ENCODE data around the gene IFI27L2. TPM values are rescaled to one million over a fixed set of nuclear protein-coding genes. Genes with fewer than 3 reads are reported as not detected.

Gene IFI27L2
- total and polyA plus RNA-seq, 2 donors (not counting 1 experiment from before 2014, with no cell fraction given), result 91.4 to 225 TPM

DNA sequence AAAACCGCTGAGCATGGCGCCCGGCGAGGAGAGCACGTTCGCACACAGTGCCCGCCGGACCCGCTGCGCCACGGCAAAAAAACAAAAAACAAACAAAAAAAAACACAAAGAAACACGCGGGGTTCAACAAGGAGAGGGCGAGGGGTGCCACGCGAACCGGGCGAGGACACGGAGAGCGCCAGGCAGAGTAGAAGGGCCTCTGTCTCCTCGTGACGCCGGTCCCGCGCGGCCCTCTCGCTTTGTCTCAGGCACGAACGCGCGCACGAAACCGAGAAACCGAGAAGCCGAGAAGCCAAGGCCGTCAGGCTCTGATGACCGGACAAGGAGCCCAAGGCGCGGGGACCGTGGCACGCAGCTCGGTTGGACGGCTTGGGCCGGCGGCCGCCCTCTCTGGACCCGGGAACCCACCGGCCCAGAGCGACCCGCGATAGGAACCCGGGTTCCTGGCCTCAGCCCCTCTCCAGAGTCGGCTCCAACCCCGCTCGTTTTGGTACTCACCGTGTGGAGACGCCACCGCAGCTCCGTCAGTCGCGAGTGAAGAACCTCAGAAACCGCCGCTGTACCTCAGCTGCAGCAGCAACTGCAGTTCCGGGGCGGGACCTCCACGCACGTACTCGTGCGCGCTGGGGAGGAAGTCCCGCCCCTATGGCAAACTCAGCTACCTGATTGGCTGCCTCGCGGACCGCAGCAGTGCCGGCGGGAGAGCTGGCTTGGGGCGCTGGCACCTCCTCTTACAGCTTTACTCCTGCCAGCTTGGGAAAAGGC, 48.6 kb downstream of the IFI27L2 start, which contains the start of the genes DDX24 and IFI27L1:
Gene DDX24 (minus strand): TSS at position 582 of the 765 bp plus-strand sequence. CDS start 1,460 bp downstream, outside the sequence.
Gene IFI27L1 (plus strand): TSS at position 690 of the 765 bp plus-strand sequence. CDS start 15,628 bp downstream, outside the sequence.
- H3K9ac ChIP-seq (ENCODE audit: insufficient read depth, low read length), result peak within 1 kb of the TSS; percentile 97
- H3K4me1 ChIP-seq (ENCODE audit: control insufficient read depth, extremely low read depth, insufficient read depth, low read length), result peaks cover 11% of the 10 kb centered on the region
- peak within 1 kb of the TSS; percentile 86 for H3K4me2 ChIP-seq (ENCODE audit: extremely low read depth, insufficient read depth, low read length)
- TF ChIP-seq, protein P1, sequence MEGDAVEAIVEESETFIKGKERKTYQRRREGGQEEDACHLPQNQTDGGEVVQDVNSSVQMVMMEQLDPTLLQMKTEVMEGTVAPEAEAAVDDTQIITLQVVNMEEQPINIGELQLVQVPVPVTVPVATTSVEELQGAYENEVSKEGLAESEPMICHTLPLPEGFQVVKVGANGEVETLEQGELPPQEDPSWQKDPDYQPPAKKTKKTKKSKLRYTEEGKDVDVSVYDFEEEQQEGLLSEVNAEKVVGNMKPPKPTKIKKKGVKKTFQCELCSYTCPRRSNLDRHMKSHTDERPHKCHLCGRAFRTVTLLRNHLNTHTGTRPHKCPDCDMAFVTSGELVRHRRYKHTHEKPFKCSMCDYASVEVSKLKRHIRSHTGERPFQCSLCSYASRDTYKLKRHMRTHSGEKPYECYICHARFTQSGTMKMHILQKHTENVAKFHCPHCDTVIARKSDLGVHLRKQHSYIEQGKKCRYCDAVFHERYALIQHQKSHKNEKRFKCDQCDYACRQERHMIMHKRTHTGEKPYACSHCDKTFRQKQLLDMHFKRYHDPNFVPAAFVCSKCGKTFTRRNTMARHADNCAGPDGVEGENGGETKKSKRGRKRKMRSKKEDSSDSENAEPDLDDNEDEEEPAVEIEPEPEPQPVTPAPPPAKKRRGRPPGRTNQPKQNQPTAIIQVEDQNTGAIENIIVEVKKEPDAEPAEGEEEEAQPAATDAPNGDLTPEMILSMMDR (conservative IDR thresholded peaks at IDR 0.05 in 1 of 2, IDR thresholded peaks at IDR 0.05 in 1 of 2; ENCODE audit: low read depth in 1 of 2, low read length in 2 of 2), result no peak
- no peak for TF ChIP-seq EZH2 (IDR thresholded peaks at IDR 0.05; ENCODE audit: low read length, missing control alignments)
- H3K9me3 ChIP-seq (ENCODE audit: control insufficient read depth, insufficient read depth, low read depth, low read length), result no peaks in the 10 kb centered on the region
- H2AFZ ChIP-seq (ENCODE audit: low read length), result peak within 1 kb of the TSS; percentile 94
- peaks cover 9% of the 10 kb centered on the region for H3K36me3 ChIP-seq (ENCODE audit: control insufficient read depth, insufficient read depth, low read length)
- DNase-seq (ENCODE audit: low read depth in 2 of 2), result peak; percentile 92 to 93
- H3K27ac ChIP-seq (ENCODE audit: insufficient read depth, low read length), result peak within 1 kb of the TSS; percentile 98
- peak within 1 kb of the TSS; percentile 86 to 99 (median 98) for H3K4me3 ChIP-seq (replicated peaks in 1 of 4; ENCODE audit: control extremely low read depth in 1 of 4, insufficient read depth in 1 of 4, low read depth in 3 of 4, low read length in 4 of 4)
- H3K79me2 ChIP-seq (ENCODE audit: control insufficient read depth, insufficient read depth, low read length), result peaks cover 57% of the 10 kb centered on the region
- H3K27me3 ChIP-seq (ENCODE audit: control insufficient read depth, insufficient read depth, low read length), result no peaks in the 10 kb centered on the region
- H4K20me1 ChIP-seq (ENCODE audit: control insufficient read depth, extremely low read depth, insufficient read depth, low read length), result no peaks in the 10 kb centered on the region

DNA sequence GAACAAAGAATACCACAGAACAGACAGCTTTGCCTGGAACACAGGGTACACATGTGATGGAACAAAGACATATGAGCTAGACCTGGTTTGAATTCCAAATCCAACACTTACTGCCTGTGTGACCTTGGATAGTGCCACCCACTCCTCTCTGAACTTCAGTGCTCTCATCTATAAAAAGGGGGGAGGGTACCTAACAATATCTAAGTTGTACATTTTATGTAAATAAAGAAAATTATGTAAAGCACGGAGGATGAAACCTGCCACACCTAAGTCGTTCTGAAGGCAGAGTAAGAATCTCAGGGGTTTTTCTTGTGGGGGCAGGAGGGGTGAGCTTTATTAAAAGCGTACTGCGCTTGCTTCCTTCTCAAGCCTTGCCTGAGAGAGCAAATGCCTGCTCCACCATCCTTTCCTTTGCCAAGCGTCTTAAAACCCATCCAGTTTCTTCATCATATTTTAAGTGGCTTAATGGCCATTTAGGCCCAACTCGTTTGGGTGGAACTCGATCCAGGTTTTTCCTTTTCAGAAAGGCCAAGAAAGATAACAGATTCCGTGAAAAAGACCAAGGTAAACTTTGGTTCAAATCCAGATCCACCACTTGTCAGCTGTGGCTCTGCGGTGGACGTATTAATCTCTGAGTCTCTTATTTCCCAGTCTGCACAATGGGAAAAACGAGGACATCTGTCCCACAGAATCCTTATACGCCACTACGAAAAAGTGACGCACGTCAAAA, 49.3 kb downstream of the IFI27L2 start:
- peaks cover 64% of the 10 kb centered on the region for H3K79me2 ChIP-seq (ENCODE audit: control insufficient read depth, insufficient read depth, low read length)
- DNase-seq (ENCODE audit: low read depth in 2 of 2), result peak; percentile 42 to 53
- H4K20me1 ChIP-seq (ENCODE audit: control insufficient read depth, extremely low read depth, insufficient read depth, low read length), result no peaks in the 10 kb centered on the region

More for the DNA sequence above, 49.3 kb downstream of the IFI27L2 start:
- H3K4me1 ChIP-seq (ENCODE audit: control insufficient read depth, extremely low read depth, insufficient read depth, low read length), result peaks cover 11% of the 10 kb centered on the region
- H3K4me2 ChIP-seq (ENCODE audit: extremely low read depth, insufficient read depth, low read length), result peak overlapping the region; percentile 77
- H2AFZ ChIP-seq (ENCODE audit: low read length), result no peak overlapping the region
- no peaks in the 10 kb centered on the region for H3K27me3 ChIP-seq (ENCODE audit: control insufficient read depth, insufficient read depth, low read length)
- H3K36me3 ChIP-seq (ENCODE audit: control insufficient read depth, insufficient read depth, low read length), result peaks cover 9% of the 10 kb centered on the region
- H3K9ac ChIP-seq (ENCODE audit: insufficient read depth, low read length), result peak overlapping the region; percentile 97
- peak overlapping the region; percentile 98 for H3K27ac ChIP-seq (ENCODE audit: insufficient read depth, low read length)
- TF ChIP-seq EZH2 (IDR thresholded peaks at IDR 0.05; ENCODE audit: low read length, missing control alignments), result no peak
- TF ChIP-seq, protein P1 (conservative IDR thresholded peaks at IDR 0.05 in 1 of 2, IDR thresholded peaks at IDR 0.05 in 1 of 2; ENCODE audit: low read depth in 1 of 2, low read length in 2 of 2), result no peak
- H3K4me3 ChIP-seq (replicated peaks in 1 of 4; ENCODE audit: control extremely low read depth in 1 of 4, insufficient read depth in 1 of 4, low read depth in 3 of 4, low read length in 4 of 4), result peak overlapping the region; percentile 86 to 99 (median 98)
- no peaks in the 10 kb centered on the region for H3K9me3 ChIP-seq (ENCODE audit: control insufficient read depth, insufficient read depth, low read depth, low read length)
